Forelimb muscle (tissue), 1 donor: Measurements from ENCODE around the gene BMP2K. TPM values are rescaled to one million over a fixed set of nuclear protein-coding genes. Genes with fewer than 3 reads are reported as not detected.

Experiments used
- DNase-seq: peaks from one replicate; pipeline ENCODE4 v3.0.0-alpha.2; 2013; ENCODE audit warnings: low read depth
- polyA plus RNA-seq: library from polyadenylated mRNA; unstranded; fragments of 120-200 nt; gene quantifications from one replicate; pipeline ENCODE4 v1.2.1, GENCODE V29; 2013; ENCODE audit not compliant: insufficient read length

The BMP2K gene
- polyA plus RNA-seq, 1 donor: 13.4 TPM

- DNase-seq: no peak
These were observed 154.0 kb downstream of the BMP2K start for GRCh38 chr4:78930016-78930629.

- no peak for DNase-seq
These were observed 160.8 kb downstream of the BMP2K start for GRCh38 chr4:78936989-78937388.

- no peak for DNase-seq
These were observed 161.7 kb downstream of the BMP2K start for GRCh38 chr4:78937837-78938236.

- DNase-seq: no peak
These were observed 162.3 kb downstream of the BMP2K start for GRCh38 chr4:78938474-78938867.

- DNase-seq: peak; percentile 62
These were observed 162.9 kb downstream of the BMP2K start, which contains the start of gene PAQR3 for GRCh38 chr4:78938868-78939666. Gene PAQR3, minus strand, starts transcription at chr4:78939438. Its CDS starts 214 bp downstream, at chr4:78939224.

GRCh38 chr4:78939667-78940008, 163.5 kb downstream of the BMP2K start:
- no peak for DNase-seq

GRCh38 chr4:78940752-78941151, 164.6 kb downstream of the BMP2K start:
- DNase-seq: no peak

- no peak for DNase-seq
These were observed 168.2 kb downstream of the BMP2K start for GRCh38 chr4:78944381-78944780.

- no peak for DNase-seq
These were observed 169.6 kb downstream of the BMP2K start for GRCh38 chr4:78945651-78946179.

- DNase-seq: no peak
These were observed 173.6 kb downstream of the BMP2K start for GRCh38 chr4:78949735-78950134.

GRCh38 chr4:78951862-78952472, 175.8 kb downstream of the BMP2K start:
- DNase-seq: peak; percentile 39

GRCh38 chr4:78953231-78953630, 177.1 kb downstream of the BMP2K start:
- DNase-seq: no peak

GRCh38 chr4:78953769-78954666, 177.9 kb downstream of the BMP2K start:
- DNase-seq: no peak

GRCh38 chr4:78956975-78957374, 180.8 kb downstream of the BMP2K start:
- DNase-seq: no peak

GRCh38 chr4:78960926-78961325, 184.8 kb downstream of the BMP2K start:
- DNase-seq: no peak

Other genes starting within 250 kb of the BMP2K start
- 4.1 TPM for gene ANXA3, start 224.6 kb upstream of the BMP2K start, polyA plus RNA-seq
- gene PAQR3, start 163.1 kb downstream of the BMP2K start, polyA plus RNA-seq: 9.4 TPM